ENCODE data around the gene KATNA1. TPM values are rescaled to one million over a fixed set of nuclear protein-coding genes. Genes with fewer than 3 reads are reported as not detected.
"Not testable (repeated sequence)": the region's sequence is repeated elsewhere in the genome, so short reads cannot be mapped to it uniquely, and the experiment has no call there.

KATNA1 gene
- total RNA-seq, 1 donor from 2014 or later = 19.2 TPM

GRCh38 chr6:149691201-149691600 is 42.7 kb upstream of the KATNA1 start:
- no peak for TF ChIP-seq CTCF (IDR thresholded peaks at IDR 0.05)
- ChIA-PET CTCF (no interaction called here), POLR2A (no interaction called here)
- Mint-ChIP-seq H3K27ac (no peak overlapping the region), H3K4me3 (no peak overlapping the region), H3K36me3 (ENCODE audit: low read depth) (peaks cover 57% of the 10 kb centered on the region), H3K9me3 (no peaks in the 10 kb centered on the region), H3K4me1 (peaks cover 2% of the 10 kb centered on the region), H3K27me3 (no peaks in the 10 kb centered on the region)
- no peak for ATAC-seq (ENCODE audit: low read depth)
- intact Hi-C loops (cut with micrococcal nuclease) = no loop called here
- DNase-seq = no peak

GRCh38 chr6:149686230-149686629 is 37.7 kb upstream of the KATNA1 start:
- CTCF ChIA-PET = no interaction called here
- no peak overlapping the region for H3K27ac Mint-ChIP-seq
- intact Hi-C loops (cut with micrococcal nuclease) = no loop called here
- H3K27me3 Mint-ChIP-seq = no peaks in the 10 kb centered on the region
- peaks cover 57% of the 10 kb centered on the region for H3K36me3 Mint-ChIP-seq (ENCODE audit: low read depth)
- H3K9me3 Mint-ChIP-seq = no peaks in the 10 kb centered on the region
- DNase-seq (no peak), ATAC-seq (ENCODE audit: low read depth) (no peak)
- POLR2A ChIA-PET = no interaction called here
- no peak overlapping the region for H3K4me3 Mint-ChIP-seq
- no peak for TF ChIP-seq CTCF (IDR thresholded peaks at IDR 0.05)
- H3K4me1 Mint-ChIP-seq = peaks cover 2% of the 10 kb centered on the region

- CTCF ChIA-PET = no interaction called here
- H3K36me3 Mint-ChIP-seq (ENCODE audit: low read depth) = peaks cover 55% of the 10 kb centered on the region
- H3K27me3 Mint-ChIP-seq = no peaks in the 10 kb centered on the region
Observed at GRCh38 chr6:149683256-149683859, 34.8 kb upstream of the KATNA1 start.

GRCh38 chr6:149681845-149682244 is 33.3 kb upstream of the KATNA1 start:
- peaks cover 57% of the 10 kb centered on the region for H3K36me3 Mint-ChIP-seq (ENCODE audit: low read depth)
- H3K4me3 Mint-ChIP-seq; CTCF ChIA-PET; POLR2A ChIA-PET; intact Hi-C loops (cut with micrococcal nuclease); H3K4me1 Mint-ChIP-seq; ATAC-seq (ENCODE audit: low read depth); H3K9me3 Mint-ChIP-seq; H3K27ac Mint-ChIP-seq; DNase-seq; H3K27me3 Mint-ChIP-seq: not testable (repeated sequence)

More at GRCh38 chr6:149683256-149683859, 34.8 kb upstream of the KATNA1 start:
- peaks cover 8% of the 10 kb centered on the region for H3K4me1 Mint-ChIP-seq
- TF ChIP-seq CTCF (IDR thresholded peaks at IDR 0.05) = no peak
- no peaks in the 10 kb centered on the region for H3K9me3 Mint-ChIP-seq
- DNase-seq (no peak), ATAC-seq (ENCODE audit: low read depth) (no peak)
- POLR2A ChIA-PET = interaction anchor here (0.7 kb wide), 1 partner anchor 40 kb away, joined by 4 read pairs; no protein-coding TSS in a partner anchor
- intact Hi-C loops (cut with micrococcal nuclease) = no loop called here
- H3K27ac Mint-ChIP-seq = no peak overlapping the region
- H3K4me3 Mint-ChIP-seq = no peak overlapping the region

GRCh38 chr6:149681209-149681608 is 32.7 kb upstream of the KATNA1 start:
- H3K27me3 Mint-ChIP-seq = no peaks in the 10 kb centered on the region
- ATAC-seq (ENCODE audit: low read depth) = no peak
- peaks cover 7% of the 10 kb centered on the region for H3K4me1 Mint-ChIP-seq
- no peak overlapping the region for H3K27ac Mint-ChIP-seq
- H3K36me3 Mint-ChIP-seq (ENCODE audit: low read depth) = peaks cover 56% of the 10 kb centered on the region
- ChIA-PET CTCF (no interaction called here), POLR2A (no interaction called here)
- TF ChIP-seq CTCF (IDR thresholded peaks at IDR 0.05) = no peak
- H3K4me3 Mint-ChIP-seq = no peak overlapping the region
- no peaks in the 10 kb centered on the region for H3K9me3 Mint-ChIP-seq
- intact Hi-C loops (cut with micrococcal nuclease) = no loop called here
- DNase-seq = no peak

GRCh38 chr6:149680503-149680902 is 32.0 kb upstream of the KATNA1 start:
- ChIA-PET CTCF (no interaction called here), POLR2A (interaction anchor here (0.5 to 1.2 kb wide), 4 partner anchors 115 to 629 kb away, joined by 3 to 5 read pairs (median 3); no protein-coding TSS in a partner anchor)
- ATAC-seq (ENCODE audit: low read depth) (no peak), DNase-seq (no peak)
- intact Hi-C loops (cut with micrococcal nuclease) = no loop called here
- H3K4me1 Mint-ChIP-seq = peaks cover 7% of the 10 kb centered on the region
- no peaks in the 10 kb centered on the region for H3K9me3 Mint-ChIP-seq
- H3K27ac Mint-ChIP-seq = no peak overlapping the region
- TF ChIP-seq CTCF (IDR thresholded peaks at IDR 0.05) = no peak
- H3K4me3 Mint-ChIP-seq = no peak overlapping the region
- H3K27me3 Mint-ChIP-seq = no peaks in the 10 kb centered on the region
- peaks cover 57% of the 10 kb centered on the region for H3K36me3 Mint-ChIP-seq (ENCODE audit: low read depth)

- CTCF ChIA-PET; H3K27ac Mint-ChIP-seq; DNase-seq; POLR2A ChIA-PET; H3K27me3 Mint-ChIP-seq; ATAC-seq (ENCODE audit: low read depth); intact Hi-C loops (cut with micrococcal nuclease); H3K4me1 Mint-ChIP-seq; H3K4me3 Mint-ChIP-seq; H3K9me3 Mint-ChIP-seq: not testable (repeated sequence)
- peaks cover 72% of the 10 kb centered on the region for H3K36me3 Mint-ChIP-seq (ENCODE audit: low read depth)
Observed at GRCh38 chr6:149672265-149672664, 23.8 kb upstream of the KATNA1 start.

All from activated B cell treated with CpG ODN at 0.5 μM for 24 hours (primary cell).